Endothelial cell of umbilical vein (primary cell): Measurements from ENCODE around the gene NAGLU.
"Not testable (repeated sequence)": the region's sequence is repeated elsewhere in the genome, so short reads cannot be mapped to it uniquely, and the experiment has no call there.

Experiments used
- EZH2 ChIP-seq: IDR thresholded peaks from 2 replicates; pipeline ENCODE4 v1.6.1; 2012; ENCODE audit warnings: borderline replicate concordance, low read depth, mild to moderate bottlenecking, moderate library complexity, low read length, inconsistent platforms; ENCODE audit not compliant: severe bottlenecking
- FOS ChIP-seq: IDR thresholded peaks from 2 replicates; pipeline ENCODE4 v1.6.1; 2011; ENCODE audit warnings: mild to moderate bottlenecking, low read length, moderate library complexity, borderline replicate concordance; ENCODE audit not compliant: insufficient read depth
- GATA2 ChIP-seq: IDR thresholded peaks from 2 replicates; pipeline ENCODE4 v1.7.0; 2011; ENCODE audit warnings: low read depth, mild to moderate bottlenecking, moderate library complexity, mixed read lengths, low read length; ENCODE audit not compliant: insufficient read length, insufficient read depth
- JUN ChIP-seq: IDR thresholded peaks from 2 replicates; pipeline ENCODE4 v1.6.1; 2011; ENCODE audit warnings: borderline replicate concordance, low read depth; ENCODE audit not compliant: insufficient read length, insufficient read depth
- MYC ChIP-seq: IDR thresholded peaks from one replicate; pipeline ENCODE4 v1.6.1; 2011; ENCODE audit warnings: mild to moderate bottlenecking, low read depth, low read length
- POLR2AphosphoS5 ChIP-seq: IDR thresholded peaks from 2 replicates; pipeline ENCODE4 v1.6.1; 2012; ENCODE audit warnings: low read depth, mild to moderate bottlenecking, control low read depth, low read length, moderate library complexity; ENCODE audit not compliant: insufficient read depth
- TF ChIP-seq, protein P1 (sequence below), 2 donors: IDR thresholded peaks; 1 replicate in 1 of 2; 2 replicates in 1 of 2; pipeline ENCODE4 v1.5.1; 2011; ENCODE audit warnings: low read length in 2 of 2, mild to moderate bottlenecking in 2 of 2, moderate library complexity in 2 of 2, control low read depth in 1 of 2, inconsistent platforms in 1 of 2, low read depth in 1 of 2; ENCODE audit not compliant: insufficient read depth in 1 of 2; ENCODE audit errors: extremely low read depth in 1 of 2
- TF ChIP-seq, protein P2 (sequence below): IDR thresholded peaks from 2 replicates; pipeline ENCODE4 v1.6.1; 2011; ENCODE audit not compliant: insufficient read depth, insufficient read length

DNA sequence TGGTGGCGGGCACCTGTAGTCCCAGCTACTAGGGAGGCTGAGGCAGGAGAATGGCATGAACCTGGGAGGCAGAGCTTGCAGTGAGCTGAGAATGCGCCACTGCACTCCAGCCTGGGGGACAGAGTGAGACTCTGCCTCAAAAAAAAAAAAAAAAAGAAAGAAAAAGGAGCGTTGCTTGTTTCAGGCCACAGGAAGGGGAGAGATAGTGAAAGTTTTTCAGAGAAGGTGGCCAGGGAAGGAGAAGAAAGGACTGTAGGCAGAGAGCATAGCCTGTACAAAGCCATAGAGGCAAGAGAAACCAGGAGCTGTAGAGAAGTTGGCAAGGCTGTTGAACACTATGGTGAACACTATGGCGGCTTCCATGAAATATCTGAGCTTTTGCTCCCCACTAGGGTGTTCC, 4.5 kb downstream of the NAGLU start:
- TF ChIP-seq, protein P1, sequence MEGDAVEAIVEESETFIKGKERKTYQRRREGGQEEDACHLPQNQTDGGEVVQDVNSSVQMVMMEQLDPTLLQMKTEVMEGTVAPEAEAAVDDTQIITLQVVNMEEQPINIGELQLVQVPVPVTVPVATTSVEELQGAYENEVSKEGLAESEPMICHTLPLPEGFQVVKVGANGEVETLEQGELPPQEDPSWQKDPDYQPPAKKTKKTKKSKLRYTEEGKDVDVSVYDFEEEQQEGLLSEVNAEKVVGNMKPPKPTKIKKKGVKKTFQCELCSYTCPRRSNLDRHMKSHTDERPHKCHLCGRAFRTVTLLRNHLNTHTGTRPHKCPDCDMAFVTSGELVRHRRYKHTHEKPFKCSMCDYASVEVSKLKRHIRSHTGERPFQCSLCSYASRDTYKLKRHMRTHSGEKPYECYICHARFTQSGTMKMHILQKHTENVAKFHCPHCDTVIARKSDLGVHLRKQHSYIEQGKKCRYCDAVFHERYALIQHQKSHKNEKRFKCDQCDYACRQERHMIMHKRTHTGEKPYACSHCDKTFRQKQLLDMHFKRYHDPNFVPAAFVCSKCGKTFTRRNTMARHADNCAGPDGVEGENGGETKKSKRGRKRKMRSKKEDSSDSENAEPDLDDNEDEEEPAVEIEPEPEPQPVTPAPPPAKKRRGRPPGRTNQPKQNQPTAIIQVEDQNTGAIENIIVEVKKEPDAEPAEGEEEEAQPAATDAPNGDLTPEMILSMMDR (IDR thresholded peaks at IDR 0.05; ENCODE audit: extremely low read depth in 1 of 2, insufficient read depth in 1 of 2, low read depth in 1 of 2, low read length in 2 of 2) = not testable (repeated sequence)
- not testable (repeated sequence) for TF ChIP-seq MYC, GATA2, EZH2, FOS, POLR2AphosphoS5, JUN
- TF ChIP-seq, protein P2, sequence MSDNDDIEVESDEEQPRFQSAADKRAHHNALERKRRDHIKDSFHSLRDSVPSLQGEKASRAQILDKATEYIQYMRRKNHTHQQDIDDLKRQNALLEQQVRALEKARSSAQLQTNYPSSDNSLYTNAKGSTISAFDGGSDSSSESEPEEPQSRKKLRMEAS = not testable (repeated sequence)
